ENCODE results near the gene NIPAL3. TPM values are rescaled to one million over a fixed set of nuclear protein-coding genes. Genes with fewer than 3 reads are reported as not detected.
"Not testable (repeated sequence)": the region's sequence is repeated elsewhere in the genome, so short reads cannot be mapped to it uniquely, and the experiment has no call there.

The NIPAL3 gene
- polyA plus RNA-seq, 1 donor (not counting 4 experiments of a cell fraction or from before 2014, with no cell fraction given), result 30.5 TPM

DNA sequence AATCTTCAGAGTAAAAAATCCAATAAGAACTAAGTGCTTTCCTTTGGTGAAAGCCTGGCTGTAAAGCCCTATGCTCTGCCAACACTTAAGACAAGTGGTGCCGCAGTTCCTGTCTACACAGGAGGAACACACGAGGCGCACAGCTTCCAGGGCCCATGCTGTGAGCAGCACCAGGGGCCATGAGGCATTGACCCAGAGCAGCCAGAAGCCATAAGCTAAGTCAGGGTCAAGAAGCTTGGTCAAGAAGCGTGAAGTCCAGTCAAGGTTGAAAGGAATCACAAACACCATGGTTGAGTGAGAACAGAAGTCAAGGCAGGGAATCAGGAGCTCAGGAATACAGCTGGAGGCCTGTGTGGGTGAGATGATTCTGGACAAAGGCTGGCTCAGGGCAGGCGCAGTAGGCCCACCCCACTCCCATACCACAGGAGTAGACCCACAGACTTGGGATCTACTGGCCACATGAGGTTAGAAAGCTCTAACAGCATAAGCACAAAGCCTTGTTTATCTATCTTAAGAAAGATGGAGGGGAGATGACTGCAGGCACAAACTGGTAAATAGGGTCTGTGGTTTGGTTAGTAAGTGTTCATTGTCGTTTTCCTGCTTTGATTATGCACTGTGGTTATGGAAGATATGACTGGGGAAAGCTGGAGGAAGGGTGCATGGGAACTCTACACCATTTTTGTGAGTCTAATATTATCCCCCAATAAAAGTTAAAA is 44.1 kb downstream of the NIPAL3 start:
- Histone ChIP-seq H3K4me3 (ENCODE audit: control insufficient read depth in 2 of 3, extremely low read depth in 1 of 3, insufficient read depth in 2 of 3, low read depth in 1 of 3, low read length in 3 of 3) (no peak overlapping the region), H3K79me2 (ENCODE audit: control insufficient read depth, insufficient read depth, low read length) (no peaks in the 10 kb centered on the region), H3K9me1 (ENCODE audit: control insufficient read depth, extremely low read depth, insufficient read depth, low read length) (no peaks in the 10 kb centered on the region), H3K4me2 (ENCODE audit: control insufficient read depth, extremely low read depth, insufficient read depth, low read depth, low read length) (no peak overlapping the region), H3K4me1 (ENCODE audit: control insufficient read depth, extremely low read depth, insufficient read depth, low read length) (no peaks in the 10 kb centered on the region), H3K27me3 (ENCODE audit: control insufficient read depth, extremely low read depth, insufficient read depth, low read length) (no peaks in the 10 kb centered on the region), H3K27ac (ENCODE audit: control insufficient read depth, insufficient read depth, low read length) (no peak overlapping the region), H3K9me3 (ENCODE audit: control insufficient read depth, low read depth, low read length) (no peaks in the 10 kb centered on the region), H2AFZ (ENCODE audit: control insufficient read depth, low read length) (no peak overlapping the region), H3K36me3 (ENCODE audit: control insufficient read depth in 2 of 2, extremely low read depth in 1 of 2, insufficient read depth in 2 of 2, low read length in 2 of 2) (peaks cover 29 to 30% of the 10 kb centered on the region in 2 experiments), H3K9ac (ENCODE audit: control insufficient read depth, extremely low read depth, insufficient read depth, low read length) (no peak overlapping the region), H4K20me1 (ENCODE audit: control insufficient read depth, extremely low read depth, insufficient read depth, low read length) (no peaks in the 10 kb centered on the region)
- TF ChIP-seq EZH2 (IDR thresholded peaks at IDR 0.05; ENCODE audit: low read length), result no peak
- TF ChIP-seq, protein P1, sequence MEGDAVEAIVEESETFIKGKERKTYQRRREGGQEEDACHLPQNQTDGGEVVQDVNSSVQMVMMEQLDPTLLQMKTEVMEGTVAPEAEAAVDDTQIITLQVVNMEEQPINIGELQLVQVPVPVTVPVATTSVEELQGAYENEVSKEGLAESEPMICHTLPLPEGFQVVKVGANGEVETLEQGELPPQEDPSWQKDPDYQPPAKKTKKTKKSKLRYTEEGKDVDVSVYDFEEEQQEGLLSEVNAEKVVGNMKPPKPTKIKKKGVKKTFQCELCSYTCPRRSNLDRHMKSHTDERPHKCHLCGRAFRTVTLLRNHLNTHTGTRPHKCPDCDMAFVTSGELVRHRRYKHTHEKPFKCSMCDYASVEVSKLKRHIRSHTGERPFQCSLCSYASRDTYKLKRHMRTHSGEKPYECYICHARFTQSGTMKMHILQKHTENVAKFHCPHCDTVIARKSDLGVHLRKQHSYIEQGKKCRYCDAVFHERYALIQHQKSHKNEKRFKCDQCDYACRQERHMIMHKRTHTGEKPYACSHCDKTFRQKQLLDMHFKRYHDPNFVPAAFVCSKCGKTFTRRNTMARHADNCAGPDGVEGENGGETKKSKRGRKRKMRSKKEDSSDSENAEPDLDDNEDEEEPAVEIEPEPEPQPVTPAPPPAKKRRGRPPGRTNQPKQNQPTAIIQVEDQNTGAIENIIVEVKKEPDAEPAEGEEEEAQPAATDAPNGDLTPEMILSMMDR (optimal IDR thresholded peaks at IDR 0.05 in 1 of 3, IDR thresholded peaks at IDR 0.05 in 1 of 3, conservative IDR thresholded peaks at IDR 0.05 in 1 of 3; ENCODE audit: extremely low read depth in 1 of 3, insufficient read depth in 2 of 3, low read length in 3 of 3), result no peak
- dilution Hi-C loops (cut with MboI; ENCODE audit: extremely low pct_ligation_motif_present, low sequenced_read_pairs), result no loop called here
- FAIRE-seq, result no peak
- no peak for DNase-seq (ENCODE audit: low read depth, low spot score)

DNA sequence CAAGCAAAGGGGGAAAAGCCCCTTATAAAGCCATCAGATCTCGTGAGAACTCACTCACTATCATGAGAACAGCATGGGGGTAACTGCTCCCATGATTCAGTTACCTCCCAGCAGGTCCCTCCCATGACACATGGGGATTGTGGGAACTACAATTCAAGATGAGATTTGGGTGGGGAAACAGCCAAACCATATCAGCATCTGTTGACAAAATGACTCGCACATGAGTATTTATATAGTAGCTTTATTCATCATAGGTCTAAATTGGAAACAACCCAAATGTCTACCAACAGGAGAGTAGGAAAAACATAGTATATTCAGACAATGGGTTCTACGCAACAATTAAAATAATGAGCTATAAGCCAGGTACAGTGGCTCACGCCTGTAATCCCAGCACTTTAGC is 46.5 kb downstream of the NIPAL3 start:
- H3K9me1 ChIP-seq (ENCODE audit: control insufficient read depth, extremely low read depth, insufficient read depth, low read length); H3K4me2 ChIP-seq (ENCODE audit: control insufficient read depth, extremely low read depth, insufficient read depth, low read depth, low read length); H3K9me3 ChIP-seq (ENCODE audit: control insufficient read depth, low read depth, low read length); DNase-seq (ENCODE audit: low read depth, low spot score); H2AFZ ChIP-seq (ENCODE audit: control insufficient read depth, low read length); H3K9ac ChIP-seq (ENCODE audit: control insufficient read depth, extremely low read depth, insufficient read depth, low read length); H3K4me1 ChIP-seq (ENCODE audit: control insufficient read depth, extremely low read depth, insufficient read depth, low read length); H3K4me3 ChIP-seq (ENCODE audit: control insufficient read depth in 2 of 3, extremely low read depth in 1 of 3, insufficient read depth in 2 of 3, low read depth in 1 of 3, low read length in 3 of 3); H4K20me1 ChIP-seq (ENCODE audit: control insufficient read depth, extremely low read depth, insufficient read depth, low read length); dilution Hi-C loops (cut with MboI; ENCODE audit: extremely low pct_ligation_motif_present, low sequenced_read_pairs); H3K27me3 ChIP-seq (ENCODE audit: control insufficient read depth, extremely low read depth, insufficient read depth, low read length); H3K27ac ChIP-seq (ENCODE audit: control insufficient read depth, insufficient read depth, low read length); FAIRE-seq; H3K79me2 ChIP-seq (ENCODE audit: control insufficient read depth, insufficient read depth, low read length): not testable (repeated sequence)
- H3K36me3 ChIP-seq (ENCODE audit: control insufficient read depth in 2 of 2, extremely low read depth in 1 of 2, insufficient read depth in 2 of 2, low read length in 2 of 2), result peaks cover 25 to 35% of the 10 kb centered on the region in 2 experiments

Measured in keratinocyte (primary cell).